HG03025 (cell line): Measurements from ENCODE around the gene POLN.

Source experiments
- ATAC-seq: cut with Tn5 transposase; IDR thresholded peaks from one replicate; pipeline ENCODE4 v1.9.1; 2021; ENCODE audit warnings: mild to moderate bottlenecking, moderate library complexity; ENCODE audit not compliant: unreplicated experiment, low FRiP score

POLN gene

DNA sequence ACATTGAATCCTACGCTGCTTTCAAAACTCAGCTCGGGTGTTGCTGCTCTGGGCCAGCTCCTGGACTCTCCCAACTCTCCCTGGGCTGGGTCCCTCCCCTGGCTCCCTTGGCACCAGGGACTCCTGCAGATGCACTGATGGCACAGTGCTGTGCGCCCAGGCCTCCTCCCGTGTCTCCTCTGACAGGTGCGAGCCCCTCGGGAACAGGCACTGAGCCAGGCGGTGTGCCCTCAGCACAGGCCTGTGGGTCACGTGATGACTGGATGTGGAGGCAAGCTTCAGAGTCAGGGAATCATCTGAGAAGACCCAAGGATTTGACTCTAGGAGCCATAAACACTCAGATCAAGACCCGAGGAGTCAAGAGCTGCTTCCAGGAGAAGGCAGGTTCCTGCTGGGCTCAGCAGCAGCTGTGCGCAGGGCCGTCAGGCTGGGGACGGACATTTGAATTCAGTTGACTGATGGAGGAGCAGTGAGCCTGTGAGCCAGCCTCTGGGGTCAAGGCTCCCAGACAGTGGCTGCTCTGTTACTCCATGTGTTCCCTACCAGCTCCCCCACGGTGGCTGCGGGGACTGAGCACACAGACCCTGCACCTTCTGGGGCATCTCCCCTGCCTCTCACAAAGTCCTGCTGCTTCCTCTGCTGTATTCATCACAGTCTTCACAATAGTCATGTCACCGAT, 149.8 kb downstream of the POLN start:
- ATAC-seq: no peak

- ATAC-seq: no peak
Measured at GRCh38 chr4:2090642-2091041, 151.3 kb downstream of the POLN start.

GRCh38 chr4:2089222-2089621, 152.7 kb downstream of the POLN start:
- no peak for ATAC-seq

GRCh38 chr4:2087170-2087569, 154.8 kb downstream of the POLN start:
- no peak for ATAC-seq

GRCh38 chr4:2085496-2085901, 156.4 kb downstream of the POLN start:
- no peak for ATAC-seq

DNA sequence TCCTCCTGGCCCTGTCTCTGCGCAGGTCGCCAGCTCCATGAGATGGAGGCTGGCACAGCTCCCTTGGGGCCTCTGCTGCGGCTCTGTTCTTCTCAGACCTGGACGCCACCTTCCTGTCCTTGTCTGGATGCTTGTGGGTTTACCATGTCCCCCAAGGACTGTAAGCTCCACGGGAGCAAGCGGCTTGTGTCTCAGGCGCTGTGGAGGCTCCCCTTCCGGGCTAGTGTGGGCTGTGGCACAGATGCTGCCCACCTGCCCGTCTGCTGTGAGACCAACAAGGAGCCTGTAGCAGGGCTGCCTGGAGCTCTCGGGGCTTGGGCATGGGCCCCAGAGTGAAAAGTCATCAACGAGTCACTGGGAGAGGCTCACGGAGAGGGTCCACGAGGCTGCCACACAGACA, 157.6 kb downstream of the POLN start:
- ATAC-seq: no peak

DNA sequence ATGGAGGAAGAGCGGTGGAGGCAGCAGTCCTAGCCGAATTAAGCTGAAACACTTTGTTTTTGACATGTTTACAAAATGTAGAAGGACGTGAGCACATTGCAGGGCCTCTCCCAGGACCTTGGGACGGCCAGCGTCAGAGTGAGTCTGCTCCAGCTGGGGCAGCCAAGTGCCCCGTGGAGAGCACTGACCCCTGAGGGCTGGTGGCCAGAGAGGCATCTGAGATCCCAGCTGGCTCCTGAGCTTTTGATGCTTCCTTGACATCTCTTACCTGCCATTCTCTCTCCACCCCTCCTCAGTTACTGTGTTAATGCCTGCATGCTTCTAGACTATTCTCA, 158.1 kb downstream of the POLN start:
- no peak for ATAC-seq

GRCh38 chr4:2083116-2083825, 158.7 kb downstream of the POLN start:
- no peak for ATAC-seq

GRCh38 chr4:2082627-2083026, 159.3 kb downstream of the POLN start:
- ATAC-seq: no peak

DNA sequence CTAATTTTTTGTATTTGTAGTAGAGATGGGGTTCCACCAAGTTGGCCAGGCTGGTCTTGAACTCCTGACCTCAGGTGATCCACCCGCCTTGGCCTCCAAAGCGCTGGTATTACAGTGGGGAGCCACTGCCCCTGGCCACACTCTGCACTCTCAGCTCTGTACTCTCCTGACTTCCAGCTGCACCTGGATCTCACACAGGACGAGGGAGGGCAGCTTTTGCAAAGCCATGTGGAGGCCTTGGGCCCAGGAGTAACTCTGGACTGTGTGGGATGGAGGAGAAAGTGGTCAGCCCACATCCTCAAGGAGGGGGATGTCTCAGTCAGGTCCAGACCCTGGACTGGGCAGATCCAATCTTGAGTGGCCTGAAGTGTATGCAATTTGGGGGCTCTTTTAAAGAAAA, 159.8 kb downstream of the POLN start:
- no peak for ATAC-seq

- ATAC-seq: no peak
Measured at GRCh38 chr4:2081540-2081939, 160.4 kb downstream of the POLN start.

GRCh38 chr4:2080429-2081300, 161.3 kb downstream of the POLN start:
- no peak for ATAC-seq

DNA sequence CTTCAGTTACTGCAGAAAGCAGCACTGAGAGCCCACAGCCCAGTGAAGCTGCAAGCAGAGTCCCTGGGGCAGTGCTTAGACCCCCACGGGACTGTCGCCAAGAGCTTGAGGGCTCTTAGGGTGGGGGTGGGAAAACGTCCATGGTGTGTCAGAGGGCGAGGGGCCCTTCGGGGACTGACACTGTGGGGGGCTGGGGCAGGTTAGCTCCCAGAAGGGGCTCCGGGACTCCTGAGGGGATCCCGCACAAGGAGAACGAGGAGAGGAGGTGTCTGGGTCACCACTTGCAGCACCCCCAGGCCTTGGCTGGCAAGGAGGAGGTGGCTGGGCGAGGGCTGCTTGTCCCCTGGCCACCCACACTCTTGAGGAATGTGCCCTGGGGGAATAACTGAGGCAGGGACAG, 162.0 kb downstream of the POLN start:
- ATAC-seq: no peak

DNA sequence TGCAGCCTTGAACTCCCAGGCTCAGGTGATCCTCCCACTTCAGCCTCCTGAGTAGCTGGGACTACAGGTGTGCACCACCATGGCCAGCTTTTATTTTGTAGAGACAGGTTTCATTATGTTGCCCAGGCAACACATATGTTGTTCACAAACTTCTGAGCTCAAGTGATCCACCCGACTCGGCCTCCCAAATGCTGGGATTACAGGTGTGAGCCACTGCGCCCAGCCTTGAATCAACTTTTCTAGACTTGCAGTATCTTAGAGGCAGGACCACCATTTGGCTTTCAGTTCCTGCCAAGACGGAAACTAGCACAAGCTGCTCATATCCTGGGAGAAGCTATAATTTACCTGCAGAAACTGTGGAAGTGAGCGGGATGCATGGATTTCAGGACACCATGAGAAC, 162.9 kb downstream of the POLN start:
- no peak for ATAC-seq

DNA sequence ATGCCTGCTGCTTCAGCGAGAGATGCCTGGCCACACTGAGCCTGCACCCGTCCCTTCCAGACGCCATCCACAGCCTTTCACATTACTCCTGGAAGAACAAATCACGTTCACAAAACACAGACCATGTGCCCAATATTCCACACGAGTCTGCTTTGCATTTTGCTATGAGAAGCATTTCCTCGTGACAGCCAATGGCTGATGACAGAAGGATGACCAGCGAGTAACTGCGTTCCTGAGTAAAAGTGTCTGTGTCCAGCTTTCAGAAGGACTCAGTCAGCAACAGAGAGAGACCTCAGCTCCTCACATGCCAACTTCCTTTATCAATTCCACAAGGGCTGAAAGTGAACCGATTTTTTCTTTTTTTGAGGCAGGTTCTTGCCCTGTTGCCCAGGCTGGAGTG, 163.3 kb downstream of the POLN start:
- ATAC-seq: no peak

- no peak for ATAC-seq
Measured at GRCh38 chr4:2077537-2078460, 164.1 kb downstream of the POLN start.

- no peak for ATAC-seq
Measured at GRCh38 chr4:2076908-2077536, 164.9 kb downstream of the POLN start.

DNA sequence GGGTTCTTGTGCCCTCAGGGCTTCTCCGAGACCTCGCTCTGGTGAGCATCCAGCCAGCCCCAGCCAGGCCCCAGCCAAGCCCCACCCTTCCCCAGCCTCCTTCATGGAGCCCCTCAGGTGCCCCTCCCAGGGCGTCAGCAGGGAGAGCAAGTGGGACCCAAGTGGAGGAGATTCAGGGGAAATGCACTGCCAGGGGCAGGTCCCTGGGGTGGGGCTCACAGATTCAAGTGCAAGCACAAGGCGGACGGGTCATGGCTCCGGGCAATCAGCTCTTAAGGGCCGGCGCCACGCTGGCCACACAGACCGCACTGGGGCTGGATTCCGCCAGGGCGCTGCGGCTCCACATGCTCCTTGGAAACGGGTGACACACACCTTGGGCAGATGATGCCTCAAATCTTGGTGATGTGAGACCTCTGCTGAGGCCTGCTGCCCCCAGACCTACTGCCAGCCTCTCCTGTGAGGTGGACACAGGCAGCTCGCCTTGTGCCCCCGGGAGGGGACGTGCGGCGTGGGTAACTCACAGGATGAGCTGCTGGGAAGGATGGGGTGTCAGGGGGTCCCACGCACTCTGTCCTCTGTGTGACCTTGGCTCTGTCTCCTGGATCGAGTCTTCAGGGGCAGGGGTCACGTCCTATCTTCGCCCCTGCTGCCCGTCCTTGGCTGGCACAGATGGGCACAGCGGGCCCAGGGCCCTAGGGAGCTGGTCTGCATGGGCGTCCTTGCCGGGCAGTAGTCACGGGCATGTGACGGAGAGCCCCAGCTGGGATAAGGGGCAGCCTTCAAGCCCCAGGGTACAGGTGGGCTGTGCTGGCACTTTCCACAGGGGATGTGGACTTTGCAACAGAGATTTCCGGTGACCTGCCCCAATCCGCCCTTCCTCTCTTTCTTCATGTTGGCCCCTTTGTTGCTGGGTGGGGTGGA, 165.7 kb downstream of the POLN start:
- no peak for ATAC-seq
